HepG2 (cell line): ENCODE measurements around the gene CCDC93. TPM values are rescaled to one million over a fixed set of nuclear protein-coding genes. Genes with fewer than 3 reads are reported as not detected.

Experiments used
- ATAC-seq: fragments of 200-7000 bp; cut with Tn5 transposase; 3 replicates; pipeline ENCODE4 v1.9.1; 2020; ENCODE audit warnings: mild to moderate bottlenecking, moderate library complexity
- BruUV-seq: library from RNA; stranded (reverse); fragments of 400-500 nt; replicated peaks from 2 replicates; lab custom pipeline; 2021; lab: Mats Ljungman, UMichigan
- CTCF ChIA-PET: fragments of 300-600 bp; formaldehyde crosslinking; extraction: SDS; loops from one replicate; lab custom pipeline; 2021; ENCODE audit warnings: low total read pairs, inconsistent platforms, low intra/inter-chr PET ratio; lab: Yijun Ruan, JAX
- POLR2A ChIA-PET: fragments of 350-600 bp; sonication (Branson Sonifier 250); formaldehyde crosslinking; loops from one replicate; lab custom pipeline; 2020; ENCODE audit warnings: antibody characterized with exemption, inconsistent platforms; lab: Yijun Ruan, JAX
- DNase-seq: peaks from one replicate; pipeline ENCODE4 v3.0.0-alpha.2; 2015; ENCODE audit warnings: low spot score
- FAIRE-seq: peaks from 3 replicates; lab custom pipeline; 2011; peaks lifted over from hg19 to GRCh38; lab: Jason Lieb, UNC
- H2AFZ ChIP-seq: one replicate; pipeline ENCODE4 v1.6.1; 2011; ENCODE audit warnings: low read length, inconsistent platforms
- H3K27ac ChIP-seq: fragments of 300-600 bp; 3 replicates; pipeline ENCODE4 v1.8.0; 2011; ENCODE audit warnings: mixed run types, mild to moderate bottlenecking, mixed read lengths, low read length, inconsistent platforms; ENCODE audit not compliant: insufficient read depth; ENCODE audit errors: extremely low read length
- H3K27me3 ChIP-seq, 2 experiments: fragments of 200-600 bp in 1 of 2; 2 replicates in 1 of 2; 3 replicates in 1 of 2; pipeline versions ENCODE4 v1.6.0 to v1.8.0; 2011; ENCODE audit warnings: low read length in 2 of 2, mild to moderate bottlenecking in 2 of 2, moderate library complexity in 2 of 2, inconsistent platforms in 1 of 2; ENCODE audit not compliant: insufficient read depth in 2 of 2, control insufficient read depth in 1 of 2
- H3K36me3 ChIP-seq, 2 experiments: fragments of 200-600 bp in 1 of 2; replicated peaks in 1 of 2; 2 replicates in 1 of 2; 3 replicates in 1 of 2; pipeline versions ENCODE4 v1.5.1 to v1.8.0; 2011; ENCODE audit warnings: low read length in 2 of 2, inconsistent platforms in 1 of 2; ENCODE audit not compliant: insufficient read depth in 2 of 2, control insufficient read depth in 1 of 2
- H3K4me1 ChIP-seq: 2 replicates; pipeline ENCODE4 v1.5.1; 2012; ENCODE audit warnings: low read length, inconsistent platforms; ENCODE audit not compliant: insufficient read depth
- H3K4me2 ChIP-seq: 2 replicates; pipeline ENCODE4 v1.6.0; 2011; ENCODE audit warnings: low read depth, low read length, inconsistent platforms
- H3K4me3 ChIP-seq, 3 experiments: fragments of 200-600 bp in 1 of 3; sonication (generic), shearing (Covaris generic) in 1 of 3; replicated peaks in 1 of 3; 2 replicates each; pipeline ENCODE4 v1.5.1; 2011 to 2016; ENCODE audit warnings: low read length in 3 of 3, inconsistent platforms in 2 of 3, low read depth in 2 of 3, mild to moderate bottlenecking in 2 of 3, control low read depth in 1 of 3, mixed read lengths in 1 of 3; ENCODE audit not compliant: insufficient read depth in 1 of 3
- H3K79me2 ChIP-seq: one replicate; pipeline ENCODE4 v1.6.1; 2011; ENCODE audit warnings: low read length, inconsistent platforms; ENCODE audit not compliant: insufficient read depth
- H3K9ac ChIP-seq: 2 replicates; pipeline ENCODE4 v1.6.0; 2011; ENCODE audit warnings: mild to moderate bottlenecking, low read depth, low read length, inconsistent platforms; ENCODE audit not compliant: insufficient read depth
- H3K9me3 ChIP-seq: 2 replicates; pipeline ENCODE4 v1.5.1; 2012; ENCODE audit warnings: mild to moderate bottlenecking, low read length
- H4K20me1 ChIP-seq: 2 replicates; pipeline ENCODE4 v1.6.0; 2011; ENCODE audit warnings: inconsistent platforms, mild to moderate bottlenecking, low read length, moderate library complexity; ENCODE audit not compliant: insufficient read depth
- IKZF1 ChIP-seq: fragments of 450-650 bp; IDR thresholded peaks from 2 replicates; pipeline ENCODE4 v1.7.1; 2016
- SPEN ChIP-seq: sonication (generic); formaldehyde crosslinking; IDR thresholded peaks from 2 replicates; pipeline ENCODE4 v1.5.1; 2020; ENCODE audit warnings: low read depth, mild to moderate bottlenecking, missing genetic modification reagents
- TAF1 ChIP-seq: sonication (generic); formaldehyde crosslinking; IDR thresholded peaks from 2 replicates; pipeline ENCODE4 v1.4.0; 2020; ENCODE audit warnings: missing genetic modification reagents
- XBP1 ChIP-seq: sonication (generic); formaldehyde crosslinking; IDR thresholded peaks from 2 replicates; pipeline ENCODE4 v1.5.0; 2020; ENCODE audit warnings: missing genetic modification reagents
- ZNF121 ChIP-seq: sonication (generic); formaldehyde crosslinking; IDR thresholded peaks from 2 replicates; pipeline ENCODE4 v1.5.0; 2020; ENCODE audit warnings: mild to moderate bottlenecking, missing genetic modification reagents
- ZNF7 ChIP-seq: IDR thresholded peaks from 2 replicates; pipeline ENCODE4 v1.6.1; 2016; ENCODE audit warnings: missing biosample characterization, missing genetic modification reagents
- ZSCAN9 ChIP-seq: IDR thresholded peaks from 2 replicates; pipeline ENCODE4 v1.6.1; 2016; ENCODE audit warnings: borderline replicate concordance
- WGBS: methylation state at CpG from one replicate; pipeline ENCODE4 v1.1.6; 2017; ENCODE audit warnings: low lambda C conversion rate; 5-methylcytosine and 5-hydroxymethylcytosine counted together
- in situ Hi-C: cut with HindIII; loops from 2 replicates; pipeline ENCODE4 v1.10.0; 2017; ENCODE audit warnings: low pct_unique_long_range_greater_than_20kb; ENCODE audit not compliant: extremely low pct_ligation_motif_present
- intact Hi-C: fragments of 100-400 bp; cut with micrococcal nuclease; formaldehyde crosslinking; loops from one replicate; pipeline ENCODE4 v1.10.0; 2022; ENCODE audit not compliant: unreplicated experiment
- polyA plus RNA-seq, 8 experiments: library from polyadenylated mRNA; depleted of rRNA in 3 of 8; stranded (reverse) in 7 of 8; unstranded in 1 of 8; fragments of >200 nt; fragmentation: Illumina TruSeq in 4 of 8; extraction: Trizol in 4 of 8; gene quantifications; 2 replicates each; pipeline versions ENCODE4 v1.2.1 to v1.2.3, GENCODE V29; 2011 to 2016; ENCODE audit warnings: low read depth in 4 of 8, missing spikeins in 1 of 8, mixed read lengths in 1 of 8; ENCODE audit not compliant: insufficient read depth in 1 of 8
- total RNA-seq, 5 experiments: library from RNA; depleted of rRNA; stranded (reverse); fragments of >200 nt; fragmentation: Illumina TruSeq; extraction: Trizol; gene quantifications; 2 replicates each; pipeline ENCODE4 v1.2.3, GENCODE V29; 2016; ENCODE audit warnings: low read depth in 1 of 5
- TF ChIP-seq, protein P1 (sequence below), 2 experiments: fragments of 450-650 bp in 1 of 2; sonication (generic) in 1 of 2; formaldehyde crosslinking; IDR thresholded peaks; 2 replicates each; pipeline versions ENCODE4 v1.5.0 to v1.8.0; 2020 to 2022; ENCODE audit warnings: mild to moderate bottlenecking in 1 of 2, missing genetic modification reagents in 1 of 2
- TF ChIP-seq, protein P2 (sequence below): sonication (generic); formaldehyde crosslinking; IDR thresholded peaks from 2 replicates; pipeline ENCODE4 v1.5.0; 2020; ENCODE audit warnings: mild to moderate bottlenecking, missing genetic modification reagents, borderline replicate concordance
- TF ChIP-seq, protein P3 (sequence below): sonication (generic); formaldehyde crosslinking; IDR thresholded peaks from 2 replicates; pipeline ENCODE4 v1.4.0; 2020; ENCODE audit warnings: missing genetic modification reagents, borderline replicate concordance
- TF ChIP-seq, protein P4 (sequence below): sonication (generic); formaldehyde crosslinking; IDR thresholded peaks from 2 replicates; pipeline ENCODE4 v1.4.0; 2020; ENCODE audit warnings: mild to moderate bottlenecking, missing genetic modification reagents
- TF ChIP-seq, protein P5 (sequence below): sonication (generic); formaldehyde crosslinking; IDR thresholded peaks from 2 replicates; pipeline ENCODE4 v1.4.0; 2020; ENCODE audit warnings: missing genetic modification reagents

The CCDC93 gene
- total and polyA plus RNA-seq, 2 of the 13 experiments (the other 11 are each of a cell fraction or from before 2014, with no cell fraction given), result 37.2 to 53.2 TPM

DNA sequence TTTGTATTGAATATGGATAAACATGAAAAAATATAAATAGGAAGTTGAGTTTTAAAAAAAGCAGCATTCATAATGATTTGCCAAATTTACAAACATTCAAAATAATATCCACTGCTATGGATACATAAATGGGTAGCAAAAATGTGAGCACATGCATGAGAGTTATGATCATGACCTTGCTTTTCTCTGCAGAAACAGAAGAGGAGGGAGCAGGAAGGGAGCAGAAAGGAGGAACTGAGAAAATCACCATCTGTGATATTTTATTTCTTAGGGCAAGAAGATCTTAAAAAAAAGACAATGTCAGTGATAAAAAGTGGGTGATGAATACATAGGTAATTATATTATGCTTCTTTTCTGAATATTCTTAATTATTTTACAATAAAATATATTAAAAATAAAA, 17.7 kb upstream of the CCDC93 start (continued):
- TF ChIP-seq, protein P1, sequence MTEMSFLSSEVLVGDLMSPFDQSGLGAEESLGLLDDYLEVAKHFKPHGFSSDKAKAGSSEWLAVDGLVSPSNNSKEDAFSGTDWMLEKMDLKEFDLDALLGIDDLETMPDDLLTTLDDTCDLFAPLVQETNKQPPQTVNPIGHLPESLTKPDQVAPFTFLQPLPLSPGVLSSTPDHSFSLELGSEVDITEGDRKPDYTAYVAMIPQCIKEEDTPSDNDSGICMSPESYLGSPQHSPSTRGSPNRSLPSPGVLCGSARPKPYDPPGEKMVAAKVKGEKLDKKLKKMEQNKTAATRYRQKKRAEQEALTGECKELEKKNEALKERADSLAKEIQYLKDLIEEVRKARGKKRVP (CRISPR knock-in tag; IDR thresholded peaks at IDR 0.05), result no peak
- TF ChIP-seq, protein P2, sequence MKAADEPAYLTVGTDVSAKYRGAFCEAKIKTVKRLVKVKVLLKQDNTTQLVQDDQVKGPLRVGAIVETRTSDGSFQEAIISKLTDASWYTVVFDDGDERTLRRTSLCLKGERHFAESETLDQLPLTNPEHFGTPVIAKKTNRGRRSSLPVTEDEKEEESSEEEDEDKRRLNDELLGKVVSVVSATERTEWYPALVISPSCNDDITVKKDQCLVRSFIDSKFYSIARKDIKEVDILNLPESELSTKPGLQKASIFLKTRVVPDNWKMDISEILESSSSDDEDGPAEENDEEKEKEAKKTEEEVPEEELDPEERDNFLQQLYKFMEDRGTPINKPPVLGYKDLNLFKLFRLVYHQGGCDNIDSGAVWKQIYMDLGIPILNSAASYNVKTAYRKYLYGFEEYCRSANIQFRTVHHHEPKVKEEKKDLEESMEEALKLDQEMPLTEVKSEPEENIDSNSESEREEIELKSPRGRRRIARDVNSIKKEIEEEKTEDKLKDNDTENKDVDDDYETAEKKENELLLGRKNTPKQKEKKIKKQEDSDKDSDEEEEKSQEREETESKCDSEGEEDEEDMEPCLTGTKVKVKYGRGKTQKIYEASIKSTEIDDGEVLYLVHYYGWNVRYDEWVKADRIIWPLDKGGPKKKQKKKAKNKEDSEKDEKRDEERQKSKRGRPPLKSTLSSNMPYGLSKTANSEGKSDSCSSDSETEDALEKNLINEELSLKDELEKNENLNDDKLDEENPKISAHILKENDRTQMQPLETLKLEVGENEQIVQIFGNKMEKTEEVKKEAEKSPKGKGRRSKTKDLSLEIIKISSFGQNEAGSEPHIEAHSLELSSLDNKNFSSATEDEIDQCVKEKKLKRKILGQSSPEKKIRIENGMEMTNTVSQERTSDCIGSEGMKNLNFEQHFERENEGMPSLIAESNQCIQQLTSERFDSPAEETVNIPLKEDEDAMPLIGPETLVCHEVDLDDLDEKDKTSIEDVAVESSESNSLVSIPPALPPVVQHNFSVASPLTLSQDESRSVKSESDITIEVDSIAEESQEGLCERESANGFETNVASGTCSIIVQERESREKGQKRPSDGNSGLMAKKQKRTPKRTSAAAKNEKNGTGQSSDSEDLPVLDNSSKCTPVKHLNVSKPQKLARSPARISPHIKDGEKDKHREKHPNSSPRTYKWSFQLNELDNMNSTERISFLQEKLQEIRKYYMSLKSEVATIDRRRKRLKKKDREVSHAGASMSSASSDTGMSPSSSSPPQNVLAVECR (CRISPR knock-in tag), result no peak
- TF ChIP-seq XBP1 (CRISPR knock-in tag), result no peak
- TF ChIP-seq, all 625 proteins: peak for 0

DNA sequence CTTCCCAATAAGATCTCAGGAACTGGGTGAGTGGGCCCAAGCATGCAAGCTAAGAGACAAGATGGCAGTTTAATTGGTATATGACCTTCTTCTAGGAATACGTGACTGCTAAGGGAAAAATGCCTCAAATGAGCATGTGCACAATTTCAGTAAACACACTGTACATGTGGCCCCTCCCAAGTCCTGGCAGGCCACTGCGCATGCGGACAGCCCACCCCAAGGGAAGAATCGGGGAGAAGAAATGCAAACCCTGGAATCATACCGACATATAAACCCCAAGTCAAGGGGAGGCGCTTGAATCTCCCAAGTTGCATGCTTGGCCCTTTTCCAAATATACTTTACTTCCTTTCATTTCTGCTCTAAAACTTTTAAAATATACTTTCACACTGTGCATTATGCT, 15.2 kb upstream of the CCDC93 start:
- no peaks in the 10 kb centered on the region for H3K4me1 ChIP-seq
- no peak overlapping the region for H3K4me2 ChIP-seq
- no peaks in the 10 kb centered on the region for H4K20me1 ChIP-seq
- FAIRE-seq (no peak), ATAC-seq (no peak), DNase-seq (no peak)
- H2AFZ ChIP-seq, result no peak overlapping the region
- H3K79me2 ChIP-seq, result no peaks in the 10 kb centered on the region
- intact Hi-C loops, result no loop called here
- WGBS, result 64% methylated on average over 6 of the region's 6 CpGs
- no peak overlapping the region for H3K4me3 ChIP-seq
- no peak overlapping the region for H3K27ac ChIP-seq
- no peak overlapping the region for H3K9ac ChIP-seq
- ChIA-PET CTCF (no interaction called here), POLR2A (no interaction called here)
- H3K36me3 ChIP-seq, result no peaks in the 10 kb centered on the region
- in situ Hi-C loops, result no loop called here
- H3K9me3 ChIP-seq, result no peaks in the 10 kb centered on the region
- H3K27me3 ChIP-seq, result peaks cover 0 to 38% of the 10 kb centered on the region in 2 experiments; a peak in 3 of 5 replicates
- no TSS peak for BruUV-seq
- no peak for TF ChIP-seq IKZF1
- no peak for TF ChIP-seq XBP1 (CRISPR knock-in tag)
- no peak for TF ChIP-seq ZNF7 (CRISPR knock-in tag)
- TF ChIP-seq, protein P3, sequence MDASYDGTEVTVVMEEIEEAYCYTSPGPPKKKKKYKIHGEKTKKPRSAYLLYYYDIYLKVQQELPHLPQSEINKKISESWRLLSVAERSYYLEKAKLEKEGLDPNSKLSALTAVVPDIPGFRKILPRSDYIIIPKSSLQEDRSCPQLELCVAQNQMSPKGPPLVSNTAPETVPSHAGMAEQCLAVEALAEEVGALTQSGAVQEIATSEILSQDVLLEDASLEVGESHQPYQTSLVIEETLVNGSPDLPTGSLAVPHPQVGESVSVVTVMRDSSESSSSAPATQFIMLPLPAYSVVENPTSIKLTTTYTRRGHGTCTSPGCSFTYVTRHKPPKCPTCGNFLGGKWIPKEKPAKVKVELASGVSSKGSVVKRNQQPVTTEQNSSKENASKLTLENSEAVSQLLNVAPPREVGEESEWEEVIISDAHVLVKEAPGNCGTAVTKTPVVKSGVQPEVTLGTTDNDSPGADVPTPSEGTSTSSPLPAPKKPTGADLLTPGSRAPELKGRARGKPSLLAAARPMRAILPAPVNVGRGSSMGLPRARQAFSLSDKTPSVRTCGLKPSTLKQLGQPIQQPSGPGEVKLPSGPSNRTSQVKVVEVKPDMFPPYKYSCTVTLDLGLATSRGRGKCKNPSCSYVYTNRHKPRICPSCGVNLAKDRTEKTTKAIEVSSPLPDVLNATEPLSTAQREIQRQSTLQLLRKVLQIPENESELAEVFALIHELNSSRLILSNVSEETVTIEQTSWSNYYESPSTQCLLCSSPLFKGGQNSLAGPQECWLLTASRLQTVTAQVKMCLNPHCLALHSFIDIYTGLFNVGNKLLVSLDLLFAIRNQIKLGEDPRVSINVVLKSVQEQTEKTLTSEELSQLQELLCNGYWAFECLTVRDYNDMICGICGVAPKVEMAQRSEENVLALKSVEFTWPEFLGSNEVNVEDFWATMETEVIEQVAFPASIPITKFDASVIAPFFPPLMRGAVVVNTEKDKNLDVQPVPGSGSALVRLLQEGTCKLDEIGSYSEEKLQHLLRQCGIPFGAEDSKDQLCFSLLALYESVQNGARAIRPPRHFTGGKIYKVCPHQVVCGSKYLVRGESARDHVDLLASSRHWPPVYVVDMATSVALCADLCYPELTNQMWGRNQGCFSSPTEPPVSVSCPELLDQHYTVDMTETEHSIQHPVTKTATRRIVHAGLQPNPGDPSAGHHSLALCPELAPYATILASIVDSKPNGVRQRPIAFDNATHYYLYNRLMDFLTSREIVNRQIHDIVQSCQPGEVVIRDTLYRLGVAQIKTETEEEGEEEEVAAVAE (CRISPR knock-in tag), result no peak
- TF ChIP-seq, protein P4, sequence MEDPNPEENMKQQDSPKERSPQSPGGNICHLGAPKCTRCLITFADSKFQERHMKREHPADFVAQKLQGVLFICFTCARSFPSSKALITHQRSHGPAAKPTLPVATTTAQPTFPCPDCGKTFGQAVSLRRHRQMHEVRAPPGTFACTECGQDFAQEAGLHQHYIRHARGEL, result no peak
- TF ChIP-seq, protein P5, sequence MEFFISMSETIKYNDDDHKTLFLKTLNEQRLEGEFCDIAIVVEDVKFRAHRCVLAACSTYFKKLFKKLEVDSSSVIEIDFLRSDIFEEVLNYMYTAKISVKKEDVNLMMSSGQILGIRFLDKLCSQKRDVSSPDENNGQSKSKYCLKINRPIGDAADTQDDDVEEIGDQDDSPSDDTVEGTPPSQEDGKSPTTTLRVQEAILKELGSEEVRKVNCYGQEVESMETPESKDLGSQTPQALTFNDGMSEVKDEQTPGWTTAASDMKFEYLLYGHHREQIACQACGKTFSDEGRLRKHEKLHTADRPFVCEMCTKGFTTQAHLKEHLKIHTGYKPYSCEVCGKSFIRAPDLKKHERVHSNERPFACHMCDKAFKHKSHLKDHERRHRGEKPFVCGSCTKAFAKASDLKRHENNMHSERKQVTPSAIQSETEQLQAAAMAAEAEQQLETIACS, result no peak
- no peak for TF ChIP-seq SPEN (CRISPR knock-in tag)
- no peak for TF ChIP-seq ZNF121 (CRISPR knock-in tag)
- TF ChIP-seq ZSCAN9, result no peak
- TF ChIP-seq TAF1 (CRISPR knock-in tag), result no peak
